ENCODE results near the gene FBXW8.

The FBXW8 gene

DNA sequence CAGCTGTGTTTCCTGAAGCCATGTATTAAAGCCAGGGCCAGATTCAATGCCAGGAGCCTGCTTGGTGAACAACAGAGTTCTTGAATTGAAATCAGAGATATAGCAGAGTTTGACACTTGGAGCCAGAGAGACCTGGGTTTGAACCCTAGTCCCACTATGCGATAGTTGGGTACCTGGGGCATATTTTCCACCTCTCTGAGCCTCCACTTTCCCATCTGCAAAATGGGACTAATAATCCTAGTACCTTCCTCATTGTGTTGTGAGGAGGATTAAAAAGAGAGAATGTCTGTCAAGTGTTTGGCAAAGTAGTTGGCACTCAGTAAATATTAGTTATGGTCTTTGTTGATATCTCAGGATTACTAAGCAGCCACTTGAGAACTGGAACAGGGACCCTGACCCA, 23.5 kb upstream of the FBXW8 start:
- DNase-seq (ENCODE audit: low read depth in 2 of 2), result no peak

- DNase-seq (ENCODE audit: low read depth in 2 of 2), result no peak
These were observed 22.9 kb upstream of the FBXW8 start for GRCh38 chr12:116887897-116888296.

GRCh38 chr12:116890330-116890729, 20.4 kb upstream of the FBXW8 start:
- no peak for DNase-seq (ENCODE audit: low read depth in 2 of 2)

GRCh38 chr12:116891019-116891418, 19.7 kb upstream of the FBXW8 start:
- no peak for DNase-seq (ENCODE audit: low read depth in 2 of 2)

DNA sequence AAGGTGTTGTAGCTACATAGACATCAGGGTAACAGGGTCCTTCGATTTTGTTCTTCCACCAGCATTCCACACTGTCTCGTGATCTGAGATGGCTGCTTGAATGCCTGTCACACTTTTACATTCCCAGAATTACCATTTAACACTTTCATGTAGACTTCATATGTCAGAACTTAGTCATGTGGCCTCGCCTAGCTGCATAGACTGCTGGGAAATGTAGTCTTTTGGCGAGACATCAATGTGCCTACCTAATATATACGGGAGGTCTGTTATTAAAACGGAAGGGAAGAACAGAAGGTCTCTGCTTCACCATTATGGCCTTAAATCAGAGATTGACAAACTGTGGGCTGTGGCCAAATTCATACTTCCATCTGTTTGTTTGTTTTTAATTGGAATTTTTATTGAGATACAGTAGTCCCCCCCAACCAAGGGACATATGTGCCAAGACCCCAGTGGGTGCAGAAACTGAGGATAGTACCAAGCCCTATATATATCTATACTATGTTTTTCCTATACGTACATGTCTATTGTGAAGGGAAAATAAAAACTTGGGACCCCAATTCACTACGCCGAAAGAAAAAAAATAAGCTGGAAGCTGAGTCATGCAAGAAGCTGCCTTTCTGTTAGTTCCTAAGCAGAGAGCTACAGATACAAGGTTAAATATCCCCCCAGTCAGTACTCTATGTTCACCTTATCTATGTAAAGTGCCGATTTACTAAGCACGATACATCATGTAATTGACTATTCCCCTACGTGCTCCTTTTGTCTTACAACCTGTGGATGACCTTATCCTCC, 18.2 kb upstream of the FBXW8 start:
- DNase-seq (ENCODE audit: low read depth in 2 of 2), result no peak

DNA sequence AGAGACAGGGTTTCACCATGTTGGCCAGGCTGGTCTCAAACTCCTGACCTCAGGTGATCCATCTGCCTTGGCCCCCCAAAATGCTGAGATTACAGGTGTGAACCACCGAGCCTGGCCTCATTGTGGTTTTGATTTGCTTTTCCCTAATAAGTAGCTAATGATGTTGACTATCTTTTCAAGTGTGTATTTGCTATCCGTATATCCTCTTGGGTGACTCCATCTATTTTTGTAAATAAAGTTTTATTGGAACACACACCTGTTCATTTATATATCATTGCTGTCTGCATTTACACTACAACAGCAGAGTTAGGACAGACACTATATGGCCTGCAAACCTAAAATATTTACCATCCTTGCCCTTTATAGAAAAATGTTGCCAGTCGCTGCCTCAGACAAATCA, 15.8 kb upstream of the FBXW8 start:
- no peak for DNase-seq (ENCODE audit: low read depth in 2 of 2)

GRCh38 chr12:116896411-116896924, 14.3 kb upstream of the FBXW8 start:
- DNase-seq (ENCODE audit: low read depth in 2 of 2), result no peak

- DNase-seq (ENCODE audit: low read depth in 2 of 2), result no peak
These were observed 13.3 kb upstream of the FBXW8 start for GRCh38 chr12:116897476-116897875.

DNA sequence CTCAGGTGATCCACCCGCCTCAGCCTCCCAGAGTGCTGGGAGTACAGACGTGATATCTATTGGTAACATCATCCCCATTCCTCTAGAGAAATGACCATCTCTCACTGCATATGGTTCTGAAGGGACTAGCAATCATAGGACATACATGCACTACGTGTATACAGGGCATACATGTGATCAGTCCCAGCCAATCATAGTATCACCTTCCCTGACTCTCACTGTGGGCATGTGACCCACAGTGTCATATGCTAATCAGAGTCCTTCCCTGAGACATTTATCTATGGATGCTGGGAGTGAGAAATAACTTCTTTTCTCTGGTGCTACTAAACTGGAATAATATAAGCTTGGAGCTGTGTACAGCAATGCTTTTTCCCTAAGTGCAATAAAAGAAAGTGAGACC, 12.1 kb upstream of the FBXW8 start:
- no peak for DNase-seq (ENCODE audit: low read depth in 2 of 2)

DNA sequence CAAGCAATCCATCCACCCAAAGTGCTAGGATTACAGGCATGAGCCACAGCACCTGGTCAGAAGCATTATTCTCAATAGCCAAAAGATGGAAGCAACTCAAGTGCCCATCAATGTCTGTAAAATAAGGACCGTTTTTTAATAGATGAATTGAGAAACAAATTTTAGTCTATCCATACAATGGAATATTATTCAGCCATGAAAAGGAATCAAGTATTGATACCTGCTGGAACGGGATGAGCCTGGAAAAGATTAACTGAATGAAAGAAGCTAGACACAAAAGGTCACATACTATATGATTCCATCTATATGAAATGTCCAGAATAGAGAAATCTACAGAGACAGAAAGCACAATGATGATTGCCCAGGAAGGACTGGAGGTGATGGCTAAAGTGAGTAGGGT, 9.1 kb upstream of the FBXW8 start:
- no peak for DNase-seq (ENCODE audit: low read depth in 2 of 2)

DNA sequence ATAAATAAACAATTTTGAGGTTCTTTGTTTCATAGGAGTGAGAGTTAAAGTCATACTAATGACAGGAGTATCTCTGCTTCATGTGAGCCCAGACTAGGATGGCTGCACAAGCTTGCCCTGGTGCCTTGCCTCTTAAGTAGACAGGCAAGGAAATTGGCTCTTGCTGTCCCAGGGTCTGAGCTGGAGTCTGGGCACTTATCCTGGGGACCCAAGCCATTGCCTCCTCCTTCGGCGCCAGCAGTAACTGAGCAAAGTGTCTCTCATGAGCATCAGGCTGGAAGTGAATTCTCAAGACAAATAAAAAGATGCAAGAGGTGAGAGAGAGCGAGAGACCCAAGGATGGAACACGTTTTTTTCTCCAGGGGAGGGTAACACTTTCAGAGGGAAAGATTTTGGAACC, 6.9 kb upstream of the FBXW8 start:
- DNase-seq (ENCODE audit: low read depth in 2 of 2), result no peak

- no peak for DNase-seq (ENCODE audit: low read depth in 2 of 2)
These were observed 4.5 kb upstream of the FBXW8 start for GRCh38 chr12:116906285-116906684.

DNA sequence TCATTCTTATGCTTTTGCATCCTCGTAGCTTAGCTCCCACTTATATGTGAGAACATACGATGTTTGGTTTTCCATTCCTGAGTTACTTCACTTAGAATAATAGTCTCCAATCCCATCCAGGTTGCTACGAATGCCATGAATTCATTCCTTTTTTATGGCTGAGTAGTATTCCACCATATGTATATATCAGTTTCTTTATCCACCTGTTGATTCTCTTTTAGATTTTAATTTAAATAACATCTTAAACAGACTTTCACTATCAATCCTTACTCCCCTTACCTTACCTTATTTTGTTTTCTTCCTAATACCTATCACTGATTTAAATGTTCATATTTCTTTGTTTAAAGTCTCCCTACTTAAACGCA, 488 bp upstream of the FBXW8 start:
- DNase-seq (ENCODE audit: low read depth in 2 of 2), result no peak

GRCh38 chr12:116915326-116915725, 4.6 kb downstream of the FBXW8 start:
- DNase-seq (ENCODE audit: low read depth in 2 of 2), result no peak

GRCh38 chr12:116916122-116916521, 5.4 kb downstream of the FBXW8 start:
- no peak for DNase-seq (ENCODE audit: low read depth in 2 of 2)

DNA sequence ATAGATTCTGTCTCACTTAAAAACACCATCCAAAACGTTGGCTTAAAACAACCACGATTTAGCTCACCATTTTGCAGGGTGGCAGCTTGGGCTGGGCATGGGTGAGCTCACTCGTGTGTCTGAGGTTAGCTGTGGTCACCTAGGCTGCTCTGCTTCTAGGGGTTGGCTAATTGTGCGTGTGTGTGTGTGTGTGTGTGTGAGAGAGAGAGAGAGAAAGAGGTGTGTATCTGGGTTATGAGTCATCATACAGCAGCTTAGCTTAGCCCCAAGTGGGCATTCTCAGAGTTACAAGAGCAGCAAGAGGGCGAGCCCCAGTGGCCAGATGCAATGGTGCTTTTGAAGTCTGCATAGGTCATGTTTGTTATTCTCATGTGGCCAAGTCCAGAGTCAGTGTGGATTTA, 6.0 kb downstream of the FBXW8 start:
- peak; percentile 37 to 56 for DNase-seq (ENCODE audit: low read depth in 2 of 2)

- DNase-seq (ENCODE audit: low read depth in 2 of 2), result no peak
These were observed 7.7 kb downstream of the FBXW8 start for GRCh38 chr12:116918464-116918863.

DNA sequence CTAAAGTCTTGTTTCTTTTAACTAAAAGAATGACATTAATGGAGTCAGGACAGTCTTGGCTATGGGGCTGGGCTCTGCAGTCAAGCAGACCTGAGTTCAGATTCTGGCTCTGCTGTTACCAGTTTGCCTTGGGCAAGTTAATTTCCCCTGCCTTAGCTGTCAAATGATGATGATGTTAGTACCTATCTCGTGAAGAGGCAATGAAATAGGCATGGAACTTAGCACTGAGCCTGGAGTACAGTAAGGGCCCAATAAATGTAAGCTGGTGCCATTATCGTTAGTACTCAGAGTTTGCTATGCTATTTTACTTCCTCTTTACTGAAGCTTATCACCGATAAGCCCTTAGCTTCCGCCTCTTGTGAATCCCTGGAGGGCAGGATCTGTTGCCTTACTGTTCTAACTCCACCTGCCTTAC, 8.5 kb downstream of the FBXW8 start:
- no peak for DNase-seq (ENCODE audit: low read depth in 2 of 2)

DNA sequence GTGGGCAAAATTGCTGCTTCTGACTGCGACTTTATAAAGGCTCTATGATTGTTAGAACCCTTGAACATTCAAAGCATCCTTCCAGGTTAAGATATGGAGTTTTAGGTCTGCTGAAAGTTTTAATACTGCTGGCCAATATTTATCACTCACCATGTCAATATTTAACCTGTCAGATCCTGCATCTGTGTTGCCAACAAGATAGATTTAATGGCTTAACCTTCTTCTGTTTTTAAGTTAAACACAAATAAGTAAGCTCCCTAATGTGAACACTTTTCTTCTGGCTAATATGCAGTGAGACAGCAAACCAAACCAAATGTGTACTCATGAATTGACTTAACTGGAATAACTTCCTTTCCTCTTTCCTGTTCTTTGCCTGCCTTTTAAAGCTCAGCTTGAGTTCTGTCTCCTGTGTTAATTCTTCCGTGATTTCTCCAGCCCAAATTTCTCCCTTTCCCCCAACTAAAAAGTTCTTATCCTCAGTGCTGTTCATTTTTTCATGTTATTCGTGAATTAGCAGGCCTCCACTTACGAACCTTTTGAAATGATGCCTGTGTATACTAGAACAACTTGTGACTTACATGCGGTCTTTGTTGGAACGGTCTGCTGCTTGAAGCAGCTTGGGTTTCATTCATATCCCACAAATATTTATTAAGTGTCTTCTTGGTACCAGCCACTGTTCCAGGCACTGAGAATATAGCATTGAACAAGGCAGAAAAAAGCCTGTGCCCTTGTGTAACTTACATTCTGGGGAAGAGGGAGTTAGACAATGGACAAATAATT, 9.1 kb downstream of the FBXW8 start:
- no peak for DNase-seq (ENCODE audit: low read depth in 2 of 2)

GRCh38 chr12:116920939-116921338, 10.2 kb downstream of the FBXW8 start:
- DNase-seq (ENCODE audit: low read depth in 2 of 2), result no peak

GRCh38 chr12:116922194-116922897, 11.6 kb downstream of the FBXW8 start:
- no peak for DNase-seq (ENCODE audit: low read depth in 2 of 2)
